ENCODE results near the gene SLA2.

- TF ChIP-seq, protein P1, sequence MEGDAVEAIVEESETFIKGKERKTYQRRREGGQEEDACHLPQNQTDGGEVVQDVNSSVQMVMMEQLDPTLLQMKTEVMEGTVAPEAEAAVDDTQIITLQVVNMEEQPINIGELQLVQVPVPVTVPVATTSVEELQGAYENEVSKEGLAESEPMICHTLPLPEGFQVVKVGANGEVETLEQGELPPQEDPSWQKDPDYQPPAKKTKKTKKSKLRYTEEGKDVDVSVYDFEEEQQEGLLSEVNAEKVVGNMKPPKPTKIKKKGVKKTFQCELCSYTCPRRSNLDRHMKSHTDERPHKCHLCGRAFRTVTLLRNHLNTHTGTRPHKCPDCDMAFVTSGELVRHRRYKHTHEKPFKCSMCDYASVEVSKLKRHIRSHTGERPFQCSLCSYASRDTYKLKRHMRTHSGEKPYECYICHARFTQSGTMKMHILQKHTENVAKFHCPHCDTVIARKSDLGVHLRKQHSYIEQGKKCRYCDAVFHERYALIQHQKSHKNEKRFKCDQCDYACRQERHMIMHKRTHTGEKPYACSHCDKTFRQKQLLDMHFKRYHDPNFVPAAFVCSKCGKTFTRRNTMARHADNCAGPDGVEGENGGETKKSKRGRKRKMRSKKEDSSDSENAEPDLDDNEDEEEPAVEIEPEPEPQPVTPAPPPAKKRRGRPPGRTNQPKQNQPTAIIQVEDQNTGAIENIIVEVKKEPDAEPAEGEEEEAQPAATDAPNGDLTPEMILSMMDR (IDR thresholded peaks at IDR 0.05) = no peak
- no peak for TF ChIP-seq CEBPB (IDR thresholded peaks at IDR 0.05)
- no peak for TF ChIP-seq POLR2A (IDR thresholded peaks at IDR 0.05; ENCODE audit: low read length)
- TF ChIP-seq EHF (CRISPR knock-in tag; IDR thresholded peaks at IDR 0.05) = no peak
- TF ChIP-seq RAD21 (conservative IDR thresholded peaks at IDR 0.05 in 1 of 2, IDR thresholded peaks at IDR 0.05 in 1 of 2) = no peak
- no peak for TF ChIP-seq NR3C1 (IDR thresholded peaks at IDR 0.05)
- no peak for TF ChIP-seq USF2 (IDR thresholded peaks at IDR 0.05)
- TF ChIP-seq, protein P2, sequence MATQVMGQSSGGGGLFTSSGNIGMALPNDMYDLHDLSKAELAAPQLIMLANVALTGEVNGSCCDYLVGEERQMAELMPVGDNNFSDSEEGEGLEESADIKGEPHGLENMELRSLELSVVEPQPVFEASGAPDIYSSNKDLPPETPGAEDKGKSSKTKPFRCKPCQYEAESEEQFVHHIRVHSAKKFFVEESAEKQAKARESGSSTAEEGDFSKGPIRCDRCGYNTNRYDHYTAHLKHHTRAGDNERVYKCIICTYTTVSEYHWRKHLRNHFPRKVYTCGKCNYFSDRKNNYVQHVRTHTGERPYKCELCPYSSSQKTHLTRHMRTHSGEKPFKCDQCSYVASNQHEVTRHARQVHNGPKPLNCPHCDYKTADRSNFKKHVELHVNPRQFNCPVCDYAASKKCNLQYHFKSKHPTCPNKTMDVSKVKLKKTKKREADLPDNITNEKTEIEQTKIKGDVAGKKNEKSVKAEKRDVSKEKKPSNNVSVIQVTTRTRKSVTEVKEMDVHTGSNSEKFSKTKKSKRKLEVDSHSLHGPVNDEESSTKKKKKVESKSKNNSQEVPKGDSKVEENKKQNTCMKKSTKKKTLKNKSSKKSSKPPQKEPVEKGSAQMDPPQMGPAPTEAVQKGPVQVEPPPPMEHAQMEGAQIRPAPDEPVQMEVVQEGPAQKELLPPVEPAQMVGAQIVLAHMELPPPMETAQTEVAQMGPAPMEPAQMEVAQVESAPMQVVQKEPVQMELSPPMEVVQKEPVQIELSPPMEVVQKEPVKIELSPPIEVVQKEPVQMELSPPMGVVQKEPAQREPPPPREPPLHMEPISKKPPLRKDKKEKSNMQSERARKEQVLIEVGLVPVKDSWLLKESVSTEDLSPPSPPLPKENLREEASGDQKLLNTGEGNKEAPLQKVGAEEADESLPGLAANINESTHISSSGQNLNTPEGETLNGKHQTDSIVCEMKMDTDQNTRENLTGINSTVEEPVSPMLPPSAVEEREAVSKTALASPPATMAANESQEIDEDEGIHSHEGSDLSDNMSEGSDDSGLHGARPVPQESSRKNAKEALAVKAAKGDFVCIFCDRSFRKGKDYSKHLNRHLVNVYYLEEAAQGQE (IDR thresholded peaks at IDR 0.05) = no peak
- TF ChIP-seq CBX2 (IDR thresholded peaks at IDR 0.05; ENCODE audit: borderline replicate concordance, low read depth) = no peak
- TF ChIP-seq PHF8 (IDR thresholded peaks at IDR 0.05; ENCODE audit: borderline replicate concordance, low read depth) = no peak
- no peak for TF ChIP-seq POLR2AphosphoS2 (conservative IDR thresholded peaks at IDR 0.05; ENCODE audit: low read length)
Measured at GRCh38 chr20:36670665-36671357, 24.8 kb upstream of the SLA2 start.
